HT-29 (cell line): ENCODE measurements around the gene PLA2G4E. TPM values are rescaled to one million over a fixed set of nuclear protein-coding genes. Genes with fewer than 3 reads are reported as not detected.
A peak's percentile ranks its signal among the peaks of the same experiment; 100 is the strongest.

ENCODE experiments used
- DNase-seq: peaks from one replicate; pipeline ENCODE4 v3.0.0-alpha.2; 2015; ENCODE audit warnings: low spot score
- total RNA-seq: library from RNA; depleted of rRNA; stranded (reverse); fragments of >200 nt; shearing (Covaris generic); gene quantifications from 2 replicates; pipeline ENCODE4 v1.2.3, GENCODE V29; 2014

The PLA2G4E gene
- total RNA-seq, 1 experiment from 2014 or later, result not detected

- no peak for DNase-seq
These were observed 42.3 kb downstream of the PLA2G4E start for GRCh38 chr15:41978534-41978933.

GRCh38 chr15:41977757-41978383 is 43.0 kb downstream of the PLA2G4E start:
- DNase-seq, result no peak

- no peak for DNase-seq
These were observed 45.2 kb downstream of the PLA2G4E start for GRCh38 chr15:41975669-41976068.

- no peak for DNase-seq
These were observed 46.8 kb downstream of the PLA2G4E start for GRCh38 chr15:41974041-41974440.

- DNase-seq, result peak; percentile 100
These were observed 48.3 kb downstream of the PLA2G4E start, which contains the start of gene EHD4 for GRCh38 chr15:41972253-41973242. Gene EHD4 (minus strand): TSS chr15:41972557. CDS start chr15:41972494, 63 bp downstream.

- no peak for DNase-seq
These were observed 49.0 kb downstream of the PLA2G4E start for GRCh38 chr15:41971895-41972252.

GRCh38 chr15:41971089-41971894 is 49.5 kb downstream of the PLA2G4E start:
- DNase-seq, result peak; percentile 75

- DNase-seq, result no peak
These were observed 50.4 kb downstream of the PLA2G4E start for GRCh38 chr15:41970456-41970855.

GRCh38 chr15:41969851-41970431 is 50.9 kb downstream of the PLA2G4E start:
- DNase-seq, result peak; percentile 37

GRCh38 chr15:41968701-41969100 is 52.1 kb downstream of the PLA2G4E start:
- no peak for DNase-seq

- DNase-seq, result no peak
These were observed 53.2 kb downstream of the PLA2G4E start for GRCh38 chr15:41967506-41968206.

GRCh38 chr15:41966920-41967465 is 53.8 kb downstream of the PLA2G4E start:
- no peak for DNase-seq

GRCh38 chr15:41966414-41966812 is 54.4 kb downstream of the PLA2G4E start:
- no peak for DNase-seq

GRCh38 chr15:41965441-41966413 is 55.1 kb downstream of the PLA2G4E start:
- no peak for DNase-seq

GRCh38 chr15:41961595-41962202 is 59.1 kb downstream of the PLA2G4E start:
- DNase-seq, result peak; percentile 34

GRCh38 chr15:41961001-41961518 is 59.8 kb downstream of the PLA2G4E start:
- DNase-seq, result peak; percentile 49

- no peak for DNase-seq
These were observed 62.8 kb downstream of the PLA2G4E start for GRCh38 chr15:41958002-41958420.
